Tibial artery (tissue), 4 donors: ENCODE results near the gene GDPD4.

Source experiments
- DNase-seq, 2 donors: peaks; one replicate each; pipeline ENCODE4 v3.0.0-alpha.2; 2019
- H3K27ac ChIP-seq, 2 donors: fragments of 200-600 bp; sonication (generic) in 1 of 2; 1 replicate in 1 of 2; 2 replicates in 1 of 2; pipeline ENCODE4 v1.5.1; 2018 to 2019; ENCODE audit warnings: mild to moderate bottlenecking in 1 of 2
- H3K27me3 ChIP-seq, 2 donors: fragments of 200-600 bp; sonication (generic) in 1 of 2; one replicate each; pipeline versions ENCODE4 v1.5.1 to v1.6.0; 2016 to 2019
- H3K36me3 ChIP-seq, 3 donors: fragments of 200-600 bp; sonication (generic) in 2 of 3; one replicate each; pipeline ENCODE4 v1.5.1; 2016 to 2019; ENCODE audit warnings: mild to moderate bottlenecking in 2 of 3
- H3K4me1 ChIP-seq, 4 donors: fragments of 200-600 bp; sonication (generic) in 2 of 4; 1 replicate in 3 of 4; 2 replicates in 1 of 4; pipeline ENCODE4 v1.5.1; 2016 to 2019
- H3K4me3 ChIP-seq, 2 donors: fragments of 200-600 bp; sonication (generic) in 1 of 2; 1 replicate in 1 of 2; 2 replicates in 1 of 2; pipeline ENCODE4 v1.5.1; 2018 to 2019; ENCODE audit warnings: mild to moderate bottlenecking in 2 of 2
- H3K9me3 ChIP-seq, 3 donors: fragments of 200-600 bp; sonication (generic) in 1 of 3; one replicate each; pipeline ENCODE4 v1.5.1; 2016 to 2019
- CTCF ChIP-seq, 2 experiments: fragments of 200-600 bp in 1 of 2; fragments of 450-650 bp in 1 of 2; IDR thresholded peaks; one replicate each; pipeline ENCODE4 v1.5.1; 2017 to 2019; ENCODE audit warnings: antibody characterized with exemption in 2 of 2, mild to moderate bottlenecking in 1 of 2, moderate library complexity in 1 of 2
- intact Hi-C: fragments of 100-400 bp; cut with DNase I; formaldehyde crosslinking; loops from one replicate; pipeline ENCODE4 v1.15.0; 2023; ENCODE audit warnings: low total_unique reads

GDPD4 gene

GRCh38 chr11:77332259-77332658, 30.8 kb upstream of the GDPD4 start:
- H3K36me3 ChIP-seq = peaks cover 25 to 52% (median 26%) of the 10 kb centered on the region in 3 donors
- TF ChIP-seq CTCF (IDR thresholded peaks at IDR 0.05) = no peak
- intact Hi-C loops = no loop called here

GRCh38 chr11:77325159-77325558, 23.7 kb upstream of the GDPD4 start:
- intact Hi-C loops = no loop called here
- Histone ChIP-seq H3K4me1 (no peaks in the 10 kb centered on the region), H3K36me3 (peaks cover 9 to 39% (median 33%) of the 10 kb centered on the region in 3 donors), H3K9me3 (no peaks in the 10 kb centered on the region), H3K4me3 (no peak overlapping the region), H3K27ac (no peak overlapping the region), H3K27me3 (no peaks in the 10 kb centered on the region)
- no peak for DNase-seq
- TF ChIP-seq CTCF (IDR thresholded peaks at IDR 0.05) = no peak

More at GRCh38 chr11:77332259-77332658, 30.8 kb upstream of the GDPD4 start:
- H3K27ac ChIP-seq = no peak overlapping the region
- H3K27me3 ChIP-seq = no peaks in the 10 kb centered on the region
- no peak overlapping the region for H3K4me3 ChIP-seq
- no peaks in the 10 kb centered on the region for H3K4me1 ChIP-seq
- no peak for DNase-seq
- H3K9me3 ChIP-seq = no peaks in the 10 kb centered on the region

- TF ChIP-seq CTCF (IDR thresholded peaks at IDR 0.05) = no peak
- intact Hi-C loops = no loop called here
- no peaks in the 10 kb centered on the region for H3K27me3 ChIP-seq
- no peak overlapping the region for H3K27ac ChIP-seq
- no peak overlapping the region for H3K4me3 ChIP-seq
- H3K9me3 ChIP-seq = no peaks in the 10 kb centered on the region
- no peak for DNase-seq
- H3K4me1 ChIP-seq = no peaks in the 10 kb centered on the region
- peaks cover 9 to 39% (median 33%) of the 10 kb centered on the region in 3 donors for H3K36me3 ChIP-seq
Measured at GRCh38 chr11:77324508-77324907, 23.0 kb upstream of the GDPD4 start.

DNA sequence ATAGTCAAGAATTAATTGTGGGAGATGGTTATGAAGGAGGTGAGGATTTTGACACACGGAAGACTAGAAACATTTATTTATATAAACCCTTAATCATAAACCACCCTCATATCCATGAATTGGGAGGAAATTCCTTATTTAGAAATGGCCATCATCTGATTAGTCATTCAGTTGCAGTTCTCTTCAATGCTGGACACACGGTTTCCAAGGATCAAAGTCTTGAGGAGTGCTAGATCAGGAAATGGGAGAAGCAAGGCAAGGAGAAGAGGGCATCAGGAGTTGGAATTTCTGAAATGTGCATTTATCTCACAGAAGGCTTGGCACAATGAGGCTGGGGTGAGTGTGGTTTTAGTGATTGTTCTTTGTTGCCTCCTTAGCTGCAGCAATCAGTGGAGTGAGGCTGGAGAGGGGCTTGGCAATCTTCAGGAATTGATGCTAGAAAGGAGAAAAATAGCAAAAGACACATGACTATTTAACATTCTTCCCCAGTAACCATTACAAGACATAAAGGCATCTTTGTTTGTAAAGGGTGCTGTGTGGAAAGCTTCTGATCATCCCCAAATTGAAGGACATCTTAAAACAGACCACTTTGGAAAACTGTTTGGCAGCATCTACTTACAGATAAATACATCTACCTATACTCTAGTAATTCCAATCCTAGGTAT, 21.6 kb upstream of the GDPD4 start:
- intact Hi-C loops = no loop called here

DNA sequence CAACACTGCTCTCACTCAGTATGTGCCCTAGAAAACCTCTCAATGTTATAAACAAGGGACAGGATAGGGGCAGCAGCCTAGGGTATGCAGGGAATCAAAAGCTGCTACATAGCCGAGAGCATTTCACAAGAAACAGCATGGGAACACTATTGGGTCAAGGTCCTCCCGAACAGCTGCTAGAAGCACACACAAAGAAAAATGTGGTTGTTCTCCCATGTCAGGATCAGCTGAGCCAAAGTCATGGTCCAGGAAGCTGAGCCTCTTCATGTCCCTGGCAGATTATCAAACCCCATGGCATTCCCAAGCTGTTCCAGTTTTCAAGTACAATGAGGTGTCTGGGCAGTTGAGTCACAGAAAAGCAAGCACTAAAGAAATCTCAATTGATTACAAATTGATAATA, 21.0 kb upstream of the GDPD4 start:
- H3K27me3 ChIP-seq = no peaks in the 10 kb centered on the region
- peaks cover 9 to 39% (median 33%) of the 10 kb centered on the region in 3 donors for H3K36me3 ChIP-seq
- TF ChIP-seq CTCF (IDR thresholded peaks at IDR 0.05) = no peak
- H3K27ac ChIP-seq = no peak overlapping the region
- H3K4me3 ChIP-seq = no peak overlapping the region
- no peaks in the 10 kb centered on the region for H3K9me3 ChIP-seq
- H3K4me1 ChIP-seq = no peaks in the 10 kb centered on the region
- DNase-seq = no peak
- intact Hi-C loops = no loop called here

More for the DNA sequence above, 21.6 kb upstream of the GDPD4 start:
- Histone ChIP-seq H3K36me3 (peaks cover 9 to 39% (median 33%) of the 10 kb centered on the region in 3 donors), H3K9me3 (no peaks in the 10 kb centered on the region), H3K4me1 (no peaks in the 10 kb centered on the region), H3K4me3 (no peak overlapping the region), H3K27me3 (no peaks in the 10 kb centered on the region), H3K27ac (no peak overlapping the region)
- no peak for DNase-seq
- TF ChIP-seq CTCF (IDR thresholded peaks at IDR 0.05) = no peak
